Metanephros (tissue), 1 donor: Measurements from ENCODE around the gene TTLL12. TPM values are rescaled to one million over a fixed set of nuclear protein-coding genes. Genes with fewer than 3 reads are reported as not detected.

Experiments used
- total RNA-seq: library from RNA; depleted of rRNA; stranded (reverse); fragments of >200 nt; gene quantifications from one replicate; pipeline ENCODE4 v1.2.3, GENCODE V29; 2014

TTLL12 gene
- 29.5 TPM for total RNA-seq

DNA sequence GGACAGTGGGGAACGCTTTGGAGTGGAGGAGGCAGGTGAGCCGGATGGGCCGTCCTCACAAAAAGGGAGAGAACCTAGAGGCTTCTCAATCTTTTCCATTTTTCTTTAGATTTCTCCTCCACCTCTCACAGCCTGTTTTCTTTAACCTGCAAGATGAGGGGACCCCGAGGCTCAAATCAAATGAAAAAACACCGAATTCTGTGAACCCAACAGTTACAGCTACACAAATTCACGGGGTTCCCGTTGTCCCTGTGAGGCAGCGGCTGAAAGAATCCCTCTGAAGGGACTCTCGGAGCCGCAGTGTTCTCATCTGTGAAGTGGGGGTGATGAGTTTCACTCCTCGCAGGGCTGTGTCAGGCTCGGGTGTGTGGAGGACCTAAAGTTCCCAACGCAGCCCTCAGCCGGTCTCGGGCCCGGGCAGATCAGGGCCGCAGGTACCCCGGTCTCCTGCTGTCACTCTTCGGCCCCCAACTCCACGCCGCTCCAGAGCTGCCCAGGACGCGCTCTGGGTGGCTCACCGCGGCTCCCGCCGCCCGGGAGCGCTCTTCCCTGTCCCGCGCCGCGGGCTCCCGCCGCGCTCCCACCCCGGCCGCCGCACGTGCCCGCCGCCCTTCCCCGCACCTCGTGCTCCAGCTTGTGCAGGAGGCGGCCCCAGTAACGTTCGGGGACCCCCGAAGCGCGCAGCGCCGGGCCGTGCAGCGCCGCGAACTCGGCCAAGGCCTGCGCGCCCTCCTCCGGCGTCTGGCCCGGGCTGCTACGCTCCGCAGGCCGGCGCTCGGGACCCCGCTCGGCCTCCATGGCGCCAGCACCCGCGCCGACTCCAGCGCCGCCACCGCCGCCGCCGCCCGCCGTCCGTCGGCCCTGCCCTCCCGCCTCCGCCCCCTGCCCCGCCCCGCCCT, at the start of gene TTLL12:
Gene TTLL12 (minus strand): TSS at position 863 of the 899 bp plus-strand sequence. CDS start 65 bp downstream, at position 798.

GRCh38 chr22:43151251-43152002, 35.5 kb downstream of the TTLL12 start, which contains the start of gene TSPO:
TSS of gene TSPO (plus strand) at chr22:43151559. CDS start at chr22:43159239, 7,680 bp downstream.

GRCh38 chr22:43142880-43143562, 43.9 kb downstream of the TTLL12 start, which contains the start of gene MCAT:
TSS of gene MCAT (minus strand) at chr22:43143398. CDS start at chr22:43143348, 50 bp downstream.

Other genes starting within 250 kb of the TTLL12 start
- 40.3 TPM for gene PACSIN2, start 172.0 kb downstream of the TTLL12 start, total RNA-seq
- 11.1 TPM for gene TTLL1, start 97.7 kb downstream of the TTLL12 start, total RNA-seq
- 1.1 TPM for gene BIK, start 76.4 kb downstream of the TTLL12 start, total RNA-seq
- gene MCAT, start 43.7 kb downstream of the TTLL12 start, total RNA-seq, result 18.2 TPM
- 76.8 TPM for gene TSPO, start 35.6 kb downstream of the TTLL12 start, total RNA-seq
- 10.7 TPM for gene SCUBE1, start 156.2 kb upstream of the TTLL12 start, total RNA-seq
- gene MPPED1, start 224.9 kb upstream of the TTLL12 start, total RNA-seq, result 2.5 TPM